HEK293T (cell line): ENCODE measurements around the gene OGG1.

Experiments
- BHLHE40 ChIP-seq: fragments of 450-650 bp; IDR thresholded peaks from 2 replicates; pipeline ENCODE4 v1.6.1; 2016; ENCODE audit warnings: mild to moderate bottlenecking, moderate library complexity, borderline replicate concordance
- ELF4 ChIP-seq: fragments of 450-650 bp; IDR thresholded peaks from 2 replicates; pipeline ENCODE4 v1.6.1; 2017; ENCODE audit warnings: antibody characterized with exemption
- FOXA1 ChIP-seq: fragments of 450-650 bp; IDR thresholded peaks from 2 replicates; pipeline ENCODE4 v1.6.1; 2016; ENCODE audit warnings: mild to moderate bottlenecking
- FOXK2 ChIP-seq: fragments of 450-650 bp; IDR thresholded peaks from 2 replicates; pipeline ENCODE4 v1.6.1; 2016; ENCODE audit warnings: mild to moderate bottlenecking
- FOXM1 ChIP-seq: fragments of 450-650 bp; IDR thresholded peaks from 2 replicates; pipeline ENCODE4 v1.6.1; 2017; ENCODE audit warnings: mild to moderate bottlenecking, borderline replicate concordance
- L3MBTL2 ChIP-seq: fragments of 450-650 bp; conservative IDR thresholded peaks from 2 replicates; pipeline ENCODE4 v1.6.1; 2016; ENCODE audit warnings: mild to moderate bottlenecking
- SP1 ChIP-seq: fragments of 450-650 bp; IDR thresholded peaks from 2 replicates; pipeline ENCODE4 v1.6.1; 2017
- SUZ12 ChIP-seq: fragments of 450-650 bp; IDR thresholded peaks from 2 replicates; pipeline ENCODE4 v1.6.1; 2016; ENCODE audit warnings: mild to moderate bottlenecking
- TARDBP ChIP-seq: fragments of 450-650 bp; IDR thresholded peaks from 2 replicates; pipeline ENCODE4 v1.6.1; 2016
- TF ChIP-seq, protein P1 (sequence below): fragments of 450-650 bp; IDR thresholded peaks from 2 replicates; pipeline ENCODE4 v1.6.1; 2016

- TF ChIP-seq BHLHE40 (no peak), FOXM1 (no peak), FOXK2 (no peak), TARDBP (no peak), SUZ12 (no peak), ELF4 (no peak), SP1 (no peak), FOXA1 (no peak), L3MBTL2 (no peak)
- TF ChIP-seq, protein P1, sequence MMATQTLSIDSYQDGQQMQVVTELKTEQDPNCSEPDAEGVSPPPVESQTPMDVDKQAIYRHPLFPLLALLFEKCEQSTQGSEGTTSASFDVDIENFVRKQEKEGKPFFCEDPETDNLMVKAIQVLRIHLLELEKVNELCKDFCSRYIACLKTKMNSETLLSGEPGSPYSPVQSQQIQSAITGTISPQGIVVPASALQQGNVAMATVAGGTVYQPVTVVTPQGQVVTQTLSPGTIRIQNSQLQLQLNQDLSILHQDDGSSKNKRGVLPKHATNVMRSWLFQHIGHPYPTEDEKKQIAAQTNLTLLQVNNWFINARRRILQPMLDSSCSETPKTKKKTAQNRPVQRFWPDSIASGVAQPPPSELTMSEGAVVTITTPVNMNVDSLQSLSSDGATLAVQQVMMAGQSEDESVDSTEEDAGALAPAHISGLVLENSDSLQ, result no peak
Observed at GRCh38 chr3:9781551-9781950, 31.8 kb downstream of the OGG1 start.
